HG03520 (cell line): ENCODE data around the gene BRPF3.

Source experiments
- ATAC-seq: cut with Tn5 transposase; IDR thresholded peaks from one replicate; pipeline ENCODE4 v1.9.1; 2021; ENCODE audit warnings: mild to moderate bottlenecking, moderate library complexity; ENCODE audit not compliant: unreplicated experiment

The BRPF3 gene

GRCh38 chr6:36227379-36228228 is 31.1 kb downstream of the BRPF3 start:
- no peak for ATAC-seq

- ATAC-seq = no peak
Measured at GRCh38 chr6:36229223-36229622, 32.7 kb downstream of the BRPF3 start.

DNA sequence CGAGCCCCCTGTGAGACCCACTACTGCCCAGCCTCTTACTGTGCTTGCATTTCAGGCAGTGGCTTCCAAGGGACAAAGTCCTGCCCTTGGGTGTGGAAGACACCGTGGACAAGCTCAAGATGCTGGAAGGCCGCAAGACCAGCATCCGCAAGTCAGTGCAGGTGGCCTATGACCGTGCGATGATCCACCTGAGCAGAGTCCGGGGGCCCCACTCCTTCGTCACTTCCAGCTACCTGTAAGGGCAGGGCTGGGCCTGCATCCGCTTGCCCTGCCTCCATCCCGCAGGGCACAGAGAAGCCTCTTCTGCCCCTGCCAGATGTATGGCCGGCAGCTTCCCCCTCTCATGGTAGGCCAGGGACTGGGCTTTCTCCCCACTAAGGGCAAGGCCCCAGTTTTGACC is 33.8 kb downstream of the BRPF3 start:
- no peak for ATAC-seq

DNA sequence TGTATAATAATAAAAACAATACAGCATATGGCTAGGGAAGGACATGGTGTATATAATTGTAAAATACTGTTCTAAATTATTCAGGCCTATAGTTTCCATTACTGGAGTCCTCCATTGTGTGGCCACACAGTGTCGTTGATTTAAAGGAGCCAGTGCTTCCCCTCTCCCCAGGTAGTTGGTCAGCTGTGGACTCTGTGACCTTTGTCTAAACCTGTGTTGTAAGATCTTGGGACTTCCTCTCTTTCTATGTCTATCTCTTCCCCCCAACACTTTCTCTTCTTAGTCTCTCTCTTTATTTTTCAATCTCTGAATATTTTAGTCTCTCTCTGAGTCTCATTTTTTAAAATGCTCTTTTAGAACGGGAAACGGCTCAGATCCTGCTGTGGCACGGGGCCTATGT is 35.6 kb downstream of the BRPF3 start:
- ATAC-seq = no peak

- no peak for ATAC-seq
Measured at GRCh38 chr6:36235309-36235708, 38.8 kb downstream of the BRPF3 start.

GRCh38 chr6:36235862-36236261 is 39.3 kb downstream of the BRPF3 start:
- ATAC-seq = no peak

GRCh38 chr6:36239774-36240173 is 43.2 kb downstream of the BRPF3 start:
- no peak for ATAC-seq

- ATAC-seq = no peak
Measured at GRCh38 chr6:36241728-36242127, 45.2 kb downstream of the BRPF3 start.

DNA sequence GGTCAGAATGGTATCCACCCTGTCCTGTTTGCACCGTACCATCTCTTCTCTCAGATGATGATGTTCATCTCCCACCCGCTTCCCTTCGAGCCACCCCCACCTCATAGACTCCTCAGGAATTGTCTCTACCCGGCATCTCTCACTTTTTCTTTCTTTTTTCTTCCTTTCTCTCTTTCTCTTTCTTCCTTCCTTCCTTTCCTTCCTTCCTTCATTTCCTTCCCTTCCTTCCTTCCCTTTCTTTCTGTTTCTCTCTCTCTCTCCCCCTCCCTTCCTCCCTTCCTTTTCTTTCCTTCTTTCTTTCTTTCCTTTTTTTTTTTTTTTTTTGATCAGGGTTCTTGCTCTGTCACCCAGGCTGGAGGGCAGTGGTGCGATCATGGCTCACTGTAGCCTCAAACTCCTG is 45.6 kb downstream of the BRPF3 start:
- no peak for ATAC-seq

DNA sequence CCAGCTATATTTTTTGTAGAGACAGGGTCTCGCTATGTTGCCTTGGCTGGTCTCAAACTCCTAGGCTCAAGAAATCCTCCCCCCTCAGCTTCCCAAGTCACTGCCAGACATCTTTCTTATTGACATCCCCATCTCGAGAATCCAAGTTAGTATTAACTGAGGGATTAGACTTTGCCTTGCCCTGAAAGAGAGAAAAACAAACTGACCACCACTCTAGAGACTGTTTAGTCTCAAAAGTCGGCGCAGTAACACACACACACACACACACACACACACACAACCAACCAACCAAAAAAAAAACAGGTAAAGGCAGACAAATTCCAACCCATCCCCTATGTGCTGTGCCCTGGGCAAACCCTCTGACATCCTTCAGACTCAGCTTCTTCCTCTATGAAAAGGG is 46.1 kb downstream of the BRPF3 start:
- ATAC-seq = no peak

DNA sequence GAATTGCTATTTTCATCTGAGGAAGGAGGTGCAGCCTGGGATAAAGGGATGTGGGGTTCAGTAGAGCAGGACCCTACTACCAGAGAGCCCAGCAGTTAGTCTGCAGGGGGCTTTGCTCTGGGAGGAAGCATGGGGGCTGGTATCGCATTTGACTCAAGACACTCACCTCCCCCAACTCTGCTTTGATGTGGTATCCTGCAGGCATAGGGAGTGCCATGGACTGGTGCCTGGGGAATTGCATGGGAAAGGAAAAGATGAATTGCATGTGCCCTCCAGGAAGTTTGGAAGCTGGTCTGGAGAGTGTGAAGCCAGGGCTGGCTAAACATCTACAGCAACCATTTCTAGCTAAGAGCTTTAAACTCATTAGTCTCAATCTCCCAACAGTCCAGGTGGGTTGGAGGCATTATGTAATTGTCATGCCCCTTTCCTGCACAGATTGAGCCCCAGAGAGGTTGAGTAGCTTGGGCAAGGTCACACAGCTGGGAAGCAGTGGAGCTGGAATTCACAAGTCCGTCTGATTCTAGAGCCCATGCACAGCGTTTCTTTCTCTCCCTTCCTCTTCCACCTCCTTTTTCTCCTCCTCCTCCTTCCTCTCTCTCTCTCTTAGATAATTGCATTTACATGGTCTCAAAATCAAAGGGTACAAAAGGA is 47.1 kb downstream of the BRPF3 start:
- no peak for ATAC-seq

- ATAC-seq = no peak
Measured at GRCh38 chr6:36244641-36245280, 48.2 kb downstream of the BRPF3 start.

GRCh38 chr6:36245572-36246061 is 49.1 kb downstream of the BRPF3 start:
- no peak for ATAC-seq

- ATAC-seq = no peak
Measured at GRCh38 chr6:36246506-36247268, 50.1 kb downstream of the BRPF3 start.

GRCh38 chr6:36247693-36248092 is 51.1 kb downstream of the BRPF3 start:
- no peak for ATAC-seq

GRCh38 chr6:36248980-36249379 is 52.4 kb downstream of the BRPF3 start:
- no peak for ATAC-seq

DNA sequence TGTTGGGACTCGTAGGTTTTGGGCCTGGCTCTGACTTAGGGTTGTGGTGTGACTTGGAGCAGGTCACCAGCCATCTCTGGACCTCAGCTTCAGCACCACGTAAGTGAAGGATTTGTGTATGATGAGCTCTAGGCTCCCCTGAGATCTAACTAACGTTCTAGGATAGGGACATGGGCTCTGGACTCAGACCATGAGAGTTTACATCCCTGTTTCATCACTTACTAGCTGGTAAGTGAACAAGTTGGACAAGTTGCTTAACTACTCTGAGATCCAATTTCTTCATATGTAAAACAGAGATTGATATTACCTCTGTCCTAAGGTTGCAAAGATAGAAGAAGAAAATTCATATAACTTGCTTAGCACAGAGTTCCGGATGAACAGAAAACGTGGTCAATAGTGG is 53.0 kb downstream of the BRPF3 start:
- ATAC-seq = no peak

- ATAC-seq = no peak
Measured at GRCh38 chr6:36252005-36252404, 55.5 kb downstream of the BRPF3 start.

DNA sequence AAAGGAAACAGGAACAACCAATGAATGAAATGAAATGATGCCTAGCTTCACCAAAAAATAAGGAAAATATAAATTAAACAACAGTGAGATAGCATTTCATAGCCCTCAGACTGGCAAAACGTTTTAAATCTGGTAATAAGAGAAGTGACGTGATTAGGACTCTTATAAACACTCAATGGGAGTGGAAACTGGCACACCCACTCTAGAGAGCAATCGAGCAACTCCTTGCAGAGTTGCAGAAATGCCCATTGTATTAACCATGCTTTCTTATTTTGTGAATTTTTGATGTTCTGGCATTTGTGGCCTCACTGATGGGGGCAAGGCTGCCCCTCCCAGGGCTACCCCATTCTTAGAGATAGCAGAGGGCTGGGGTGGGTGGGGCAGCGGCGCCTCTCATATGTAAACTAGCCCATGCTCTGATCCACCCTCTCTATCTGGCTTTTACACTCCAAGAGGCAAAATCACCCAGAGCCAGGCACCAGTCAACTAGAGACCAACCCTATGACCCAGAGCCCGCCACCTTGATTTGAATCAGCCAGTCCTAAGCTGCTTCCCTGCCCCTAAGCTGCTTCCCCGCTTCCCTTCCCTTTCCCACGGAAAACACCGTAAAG is 67.0 kb downstream of the BRPF3 start:
- ATAC-seq = no peak

- ATAC-seq = no peak
Measured at GRCh38 chr6:36265744-36266143, 69.2 kb downstream of the BRPF3 start.
